ENCODE data around the gene FLVCR2.

FLVCR2 gene

DNA sequence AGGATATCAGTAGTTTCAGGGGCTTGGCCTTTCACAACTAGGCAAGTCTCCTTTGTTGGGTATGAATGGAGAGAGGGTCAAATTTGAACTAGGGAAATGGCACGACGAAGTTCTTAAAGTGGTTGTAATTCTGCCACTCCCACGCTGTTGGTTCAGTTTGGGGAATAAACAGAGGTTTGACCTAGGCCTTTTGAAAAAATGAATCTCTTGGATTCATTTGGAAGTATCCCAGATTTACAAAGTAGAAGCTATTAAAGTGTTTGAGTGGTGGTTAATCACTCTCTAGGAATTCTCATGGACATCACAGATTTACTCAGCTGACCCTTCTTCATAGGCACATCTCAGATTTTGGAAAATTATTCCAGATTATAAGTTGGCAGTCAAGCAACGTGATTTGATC, 41.3 kb upstream of the FLVCR2 start:
- no peak for TF ChIP-seq SNAI2 (CRISPR knock-in tag; IDR thresholded peaks at IDR 0.05)
- TF ChIP-seq TCF4 (CRISPR knock-in tag; IDR thresholded peaks at IDR 0.05; ENCODE audit: borderline replicate concordance) = no peak
- TF ChIP-seq PPARA (CRISPR knock-in tag; IDR thresholded peaks at IDR 0.05; ENCODE audit: borderline replicate concordance) = no peak
- no peak for TF ChIP-seq ZC3H10 (CRISPR knock-in tag; IDR thresholded peaks at IDR 0.05)
- TF ChIP-seq OSR1 (CRISPR knock-in tag; IDR thresholded peaks at IDR 0.05) = no peak
- TF ChIP-seq CREB5 (CRISPR knock-in tag; IDR thresholded peaks at IDR 0.05; ENCODE audit: low read depth) = no peak
- no peak for TF ChIP-seq TOX (CRISPR knock-in tag; IDR thresholded peaks at IDR 0.05; ENCODE audit: borderline replicate concordance)
- no peak for TF ChIP-seq ARNTL (CRISPR knock-in tag; IDR thresholded peaks at IDR 0.05; ENCODE audit: borderline replicate concordance, low read depth)
- no peak for TF ChIP-seq POU6F1 (CRISPR knock-in tag; IDR thresholded peaks at IDR 0.05; ENCODE audit: borderline replicate concordance, low read depth)
- no peak for TF ChIP-seq ZNF565 (CRISPR knock-in tag; conservative IDR thresholded peaks at IDR 0.05; ENCODE audit: low read depth)
- no peak for TF ChIP-seq ZFP30 (CRISPR knock-in tag; IDR thresholded peaks at IDR 0.05)
- no peak for TF ChIP-seq CSDC2 (CRISPR knock-in tag; IDR thresholded peaks at IDR 0.05)
- no peak for ATAC-seq

DNA sequence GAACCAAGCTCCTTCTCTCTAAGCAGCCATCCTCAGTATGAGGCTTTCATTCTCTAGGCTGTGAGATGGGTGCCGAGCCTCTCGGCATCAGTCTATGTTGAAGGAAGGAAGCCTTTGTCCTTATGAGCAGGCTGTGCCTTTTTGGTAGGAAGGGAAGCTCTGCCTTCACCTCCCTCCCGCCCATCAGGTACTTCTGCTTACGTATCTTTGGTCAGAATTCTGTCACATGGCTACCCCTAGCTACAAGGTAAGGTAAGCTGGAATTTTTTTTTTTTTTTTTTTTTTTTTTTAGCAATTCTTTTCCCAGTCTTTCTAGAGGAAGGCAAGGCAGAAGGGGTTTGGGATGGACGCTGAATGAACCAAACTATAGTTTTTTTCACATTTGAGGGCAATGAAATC, 39.3 kb upstream of the FLVCR2 start:
- no peak for TF ChIP-seq TOX (CRISPR knock-in tag; IDR thresholded peaks at IDR 0.05; ENCODE audit: borderline replicate concordance)
- TF ChIP-seq ZNF70 (CRISPR knock-in tag; IDR thresholded peaks at IDR 0.05) = no peak
- TF ChIP-seq, protein P1, sequence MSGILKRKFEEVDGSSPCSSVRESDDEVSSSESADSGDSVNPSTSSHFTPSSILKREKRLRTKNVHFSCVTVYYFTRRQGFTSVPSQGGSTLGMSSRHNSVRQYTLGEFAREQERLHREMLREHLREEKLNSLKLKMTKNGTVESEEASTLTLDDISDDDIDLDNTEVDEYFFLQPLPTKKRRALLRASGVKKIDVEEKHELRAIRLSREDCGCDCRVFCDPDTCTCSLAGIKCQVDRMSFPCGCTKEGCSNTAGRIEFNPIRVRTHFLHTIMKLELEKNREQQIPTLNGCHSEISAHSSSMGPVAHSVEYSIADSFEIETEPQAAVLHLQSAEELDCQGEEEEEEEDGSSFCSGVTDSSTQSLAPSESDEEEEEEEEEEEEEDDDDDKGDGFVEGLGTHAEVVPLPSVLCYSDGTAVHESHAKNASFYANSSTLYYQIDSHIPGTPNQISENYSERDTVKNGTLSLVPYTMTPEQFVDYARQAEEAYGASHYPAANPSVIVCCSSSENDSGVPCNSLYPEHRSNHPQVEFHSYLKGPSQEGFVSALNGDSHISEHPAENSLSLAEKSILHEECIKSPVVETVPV (CRISPR knock-in tag; IDR thresholded peaks at IDR 0.05) = no peak
- no peak for TF ChIP-seq BACH2 (CRISPR knock-in tag; IDR thresholded peaks at IDR 0.05; ENCODE audit: borderline replicate concordance)
- TF ChIP-seq OSR1 (CRISPR knock-in tag; IDR thresholded peaks at IDR 0.05) = no peak
- no peak for TF ChIP-seq ZFP3 (CRISPR knock-in tag; IDR thresholded peaks at IDR 0.05)
- TF ChIP-seq ZNF565 (CRISPR knock-in tag; conservative IDR thresholded peaks at IDR 0.05; ENCODE audit: low read depth) = no peak
- TF ChIP-seq RARB (CRISPR knock-in tag; IDR thresholded peaks at IDR 0.05) = no peak
- no peak for TF ChIP-seq ESRRG (CRISPR knock-in tag; IDR thresholded peaks at IDR 0.05)
- no peak for TF ChIP-seq ZFP30 (CRISPR knock-in tag; IDR thresholded peaks at IDR 0.05)
- no peak for TF ChIP-seq ZNF8 (CRISPR knock-in tag; IDR thresholded peaks at IDR 0.05)
- no peak for TF ChIP-seq POU6F1 (CRISPR knock-in tag; IDR thresholded peaks at IDR 0.05; ENCODE audit: borderline replicate concordance, low read depth)
- TF ChIP-seq ISL1 (CRISPR knock-in tag; IDR thresholded peaks at IDR 0.05) = no peak
- TF ChIP-seq CSDC2 (CRISPR knock-in tag; IDR thresholded peaks at IDR 0.05) = no peak
- TF ChIP-seq, protein P2, sequence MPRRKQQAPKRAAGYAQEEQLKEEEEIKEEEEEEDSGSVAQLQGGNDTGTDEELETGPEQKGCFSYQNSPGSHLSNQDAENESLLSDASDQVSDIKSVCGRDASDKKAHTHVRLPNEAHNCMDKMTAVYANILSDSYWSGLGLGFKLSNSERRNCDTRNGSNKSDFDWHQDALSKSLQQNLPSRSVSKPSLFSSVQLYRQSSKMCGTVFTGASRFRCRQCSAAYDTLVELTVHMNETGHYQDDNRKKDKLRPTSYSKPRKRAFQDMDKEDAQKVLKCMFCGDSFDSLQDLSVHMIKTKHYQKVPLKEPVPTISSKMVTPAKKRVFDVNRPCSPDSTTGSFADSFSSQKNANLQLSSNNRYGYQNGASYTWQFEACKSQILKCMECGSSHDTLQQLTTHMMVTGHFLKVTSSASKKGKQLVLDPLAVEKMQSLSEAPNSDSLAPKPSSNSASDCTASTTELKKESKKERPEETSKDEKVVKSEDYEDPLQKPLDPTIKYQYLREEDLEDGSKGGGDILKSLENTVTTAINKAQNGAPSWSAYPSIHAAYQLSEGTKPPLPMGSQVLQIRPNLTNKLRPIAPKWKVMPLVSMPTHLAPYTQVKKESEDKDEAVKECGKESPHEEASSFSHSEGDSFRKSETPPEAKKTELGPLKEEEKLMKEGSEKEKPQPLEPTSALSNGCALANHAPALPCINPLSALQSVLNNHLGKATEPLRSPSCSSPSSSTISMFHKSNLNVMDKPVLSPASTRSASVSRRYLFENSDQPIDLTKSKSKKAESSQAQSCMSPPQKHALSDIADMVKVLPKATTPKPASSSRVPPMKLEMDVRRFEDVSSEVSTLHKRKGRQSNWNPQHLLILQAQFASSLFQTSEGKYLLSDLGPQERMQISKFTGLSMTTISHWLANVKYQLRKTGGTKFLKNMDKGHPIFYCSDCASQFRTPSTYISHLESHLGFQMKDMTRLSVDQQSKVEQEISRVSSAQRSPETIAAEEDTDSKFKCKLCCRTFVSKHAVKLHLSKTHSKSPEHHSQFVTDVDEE (CRISPR knock-in tag; IDR thresholded peaks at IDR 0.05) = no peak
- no peak for TF ChIP-seq ARNTL (CRISPR knock-in tag; IDR thresholded peaks at IDR 0.05; ENCODE audit: borderline replicate concordance, low read depth)
- no peak for TF ChIP-seq SNAI2 (CRISPR knock-in tag; IDR thresholded peaks at IDR 0.05)
- TF ChIP-seq PPARA (CRISPR knock-in tag; IDR thresholded peaks at IDR 0.05; ENCODE audit: borderline replicate concordance) = no peak
- TF ChIP-seq ZC3H10 (CRISPR knock-in tag; IDR thresholded peaks at IDR 0.05) = no peak
- ATAC-seq = no peak

All from SK-N-SH treated with all-trans-retinoic acid at 6 μM for 48 hours (cell line).